Islet precursor cell (in vitro differentiated cells): Measurements from ENCODE around the gene SEC14L6.
"Not testable (repeated sequence)": the region's sequence is repeated elsewhere in the genome, so short reads cannot be mapped to it uniquely, and the experiment has no call there.

Source experiments
- DNase-seq: peaks from one replicate; pipeline ENCODE4 v3.0.0-alpha.2; 2018

The SEC14L6 gene

GRCh38 chr22:30565341-30565740 lies 18.8 kb upstream of the SEC14L6 start:
- no peak for DNase-seq

GRCh38 chr22:30564761-30565119 lies 18.2 kb upstream of the SEC14L6 start:
- no peak for DNase-seq

GRCh38 chr22:30564045-30564760 lies 17.7 kb upstream of the SEC14L6 start:
- DNase-seq, result no peak

DNA sequence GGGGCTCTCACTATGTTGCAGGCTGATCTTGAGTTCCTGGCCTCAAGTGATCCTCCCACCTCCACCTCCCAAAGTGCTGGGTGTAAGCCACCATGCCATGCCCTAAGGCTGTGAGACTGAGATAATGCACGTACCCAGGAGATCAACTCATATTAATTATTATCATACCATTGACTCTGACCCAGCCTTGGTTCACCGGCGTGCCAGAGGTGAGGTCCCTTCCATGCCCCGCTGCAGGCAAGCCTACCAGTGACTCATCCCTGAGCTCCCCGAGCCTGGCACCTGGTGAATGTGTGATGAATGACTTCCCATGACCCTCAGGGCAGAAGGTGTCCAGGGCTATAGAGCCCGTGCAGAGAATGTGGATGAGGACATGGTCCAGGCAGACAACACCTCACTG lies 15.8 kb upstream of the SEC14L6 start:
- no peak for DNase-seq

GRCh38 chr22:30561402-30562189 lies 15.1 kb upstream of the SEC14L6 start:
- DNase-seq, result no peak

DNA sequence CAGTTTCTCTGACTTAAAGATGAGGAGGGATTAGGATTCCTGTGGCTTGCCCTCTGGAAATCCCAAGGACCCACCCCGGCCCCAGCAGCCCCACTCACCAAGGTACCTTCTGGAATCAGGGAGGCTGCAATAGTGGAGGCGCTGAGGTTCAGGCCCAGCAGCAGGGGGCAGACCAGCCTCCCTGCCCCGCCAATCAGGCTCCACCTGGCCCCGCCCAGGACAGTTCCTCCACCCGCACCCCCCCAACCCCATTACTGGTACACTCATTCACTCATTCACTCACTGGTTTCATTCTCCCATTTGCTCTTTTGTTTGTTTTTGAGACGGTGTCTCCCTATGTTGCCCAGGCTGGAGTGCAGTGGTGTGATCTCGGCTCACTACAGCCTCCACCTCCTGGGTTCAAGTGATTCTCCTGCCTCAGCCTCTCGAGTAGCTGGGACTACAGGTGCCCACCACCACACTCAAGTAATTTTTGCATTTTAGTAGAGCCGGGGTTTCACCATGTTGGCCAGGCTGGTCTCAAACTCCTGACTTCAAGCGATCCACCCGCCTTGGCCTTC lies 14.2 kb upstream of the SEC14L6 start:
- not testable (repeated sequence) for DNase-seq

GRCh38 chr22:30559889-30560288 lies 13.3 kb upstream of the SEC14L6 start:
- DNase-seq, result no peak

- DNase-seq, result no peak
Observed at GRCh38 chr22:30557243-30557642, 10.7 kb upstream of the SEC14L6 start.

GRCh38 chr22:30556388-30556787 lies 9.8 kb upstream of the SEC14L6 start:
- no peak for DNase-seq

DNA sequence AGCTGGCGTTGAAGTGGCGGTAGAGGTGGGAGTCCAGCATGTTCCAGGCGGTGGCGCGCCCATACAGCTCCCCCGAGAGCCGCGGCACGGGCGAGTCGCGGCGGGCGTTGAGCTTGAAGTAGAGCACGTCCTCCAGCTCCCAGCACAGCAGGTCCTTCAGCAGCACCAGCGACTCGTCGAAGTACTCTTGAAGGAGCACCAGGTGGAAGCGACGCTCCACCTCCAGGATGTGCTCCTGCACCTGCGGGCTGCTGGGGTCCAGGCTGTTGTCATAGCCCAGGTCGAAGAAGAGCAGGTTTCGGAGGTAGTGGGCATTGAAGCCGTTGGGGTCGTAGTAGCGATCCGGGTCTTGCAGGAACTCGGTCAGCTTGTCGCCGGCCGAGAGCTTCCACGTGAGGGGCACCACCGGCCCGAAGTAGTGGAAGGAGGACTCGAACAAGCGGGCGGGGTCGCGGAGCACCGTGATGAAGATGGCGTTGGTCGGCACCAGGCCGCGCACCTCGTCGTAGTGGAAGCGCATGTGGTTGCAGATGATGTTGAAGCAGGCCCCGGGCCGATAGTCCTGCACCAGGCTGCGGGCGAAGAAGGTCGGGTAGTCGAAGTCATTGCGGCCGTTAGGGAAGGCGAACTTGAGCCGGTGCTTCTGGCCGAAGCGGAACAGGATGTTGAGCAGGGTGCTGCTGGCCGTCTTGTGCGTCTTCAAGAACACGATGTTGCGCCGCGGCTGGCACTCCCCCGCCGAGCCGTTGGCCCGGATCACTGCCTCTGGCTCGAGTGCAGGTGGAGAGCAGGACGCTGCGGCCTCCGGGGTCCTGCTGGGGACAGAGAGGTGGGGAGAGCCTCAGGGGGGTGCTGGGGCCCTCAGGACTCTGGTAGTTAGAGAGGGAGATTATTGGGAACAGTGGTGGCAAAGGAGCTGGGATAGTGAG lies 9.0 kb upstream of the SEC14L6 start:
- no peak for DNase-seq

DNA sequence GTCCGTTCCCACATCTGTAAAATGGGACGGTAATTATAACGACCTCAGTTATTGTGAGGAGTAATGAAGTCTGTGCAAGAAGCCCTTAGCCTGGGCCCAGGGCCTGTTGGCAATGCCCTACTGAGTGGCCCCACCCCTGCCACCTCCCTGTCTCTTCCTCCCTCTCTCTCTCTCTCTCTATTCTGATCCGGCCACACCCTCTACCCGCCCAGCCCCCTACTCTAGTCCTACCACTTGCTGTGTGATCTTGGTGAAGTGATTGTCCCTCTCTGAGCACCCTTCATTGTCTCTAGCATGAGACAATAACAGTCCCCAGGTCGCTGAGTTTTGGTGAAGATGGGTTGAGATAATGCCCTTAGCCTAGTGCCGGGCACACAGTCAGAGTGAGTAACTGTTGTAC lies 7.4 kb upstream of the SEC14L6 start:
- DNase-seq, result no peak

GRCh38 chr22:30552719-30553118 lies 6.2 kb upstream of the SEC14L6 start:
- no peak for DNase-seq

GRCh38 chr22:30551813-30552212 lies 5.3 kb upstream of the SEC14L6 start:
- DNase-seq, result not testable (repeated sequence)

DNA sequence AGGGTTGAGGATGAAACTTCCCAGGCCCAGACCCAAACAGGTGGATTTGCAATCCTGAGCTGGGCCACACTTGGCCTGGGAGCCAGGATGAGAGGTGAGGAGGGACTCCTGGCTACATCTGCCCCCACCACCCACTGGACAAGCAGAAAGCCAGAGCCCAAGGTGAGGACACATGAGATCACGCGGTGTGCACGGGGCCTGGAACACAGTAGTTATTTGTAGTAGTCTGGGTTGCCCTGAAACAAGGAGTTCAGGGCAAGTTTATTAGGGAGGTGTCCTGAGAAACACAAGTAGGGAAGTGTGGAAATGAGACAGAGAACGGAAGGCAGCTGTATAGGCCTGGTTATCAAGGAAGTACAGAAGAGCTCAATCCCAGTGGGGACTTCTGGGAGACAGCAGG lies 647 bp upstream of the SEC14L6 start:
- DNase-seq, result no peak

DNA sequence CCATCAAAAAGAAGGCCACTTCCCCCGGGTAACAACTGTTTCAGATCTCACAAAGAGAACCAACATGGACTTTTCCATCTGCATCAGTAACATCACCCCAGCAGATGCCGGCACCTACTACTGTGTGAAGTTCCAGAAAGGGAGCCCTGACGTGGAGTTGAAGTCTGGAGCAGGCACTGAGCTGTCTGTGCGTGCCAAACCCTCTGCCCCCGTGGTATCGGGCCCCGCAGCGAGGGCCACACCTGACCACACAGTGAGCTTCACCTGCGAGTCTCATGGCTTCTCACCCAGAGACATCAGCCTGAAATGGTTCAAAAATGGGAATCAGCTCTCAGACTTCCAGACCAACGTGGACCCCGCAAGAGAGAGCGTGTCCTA lies 3.7 kb downstream of the SEC14L6 start:
- DNase-seq, result no peak

DNA sequence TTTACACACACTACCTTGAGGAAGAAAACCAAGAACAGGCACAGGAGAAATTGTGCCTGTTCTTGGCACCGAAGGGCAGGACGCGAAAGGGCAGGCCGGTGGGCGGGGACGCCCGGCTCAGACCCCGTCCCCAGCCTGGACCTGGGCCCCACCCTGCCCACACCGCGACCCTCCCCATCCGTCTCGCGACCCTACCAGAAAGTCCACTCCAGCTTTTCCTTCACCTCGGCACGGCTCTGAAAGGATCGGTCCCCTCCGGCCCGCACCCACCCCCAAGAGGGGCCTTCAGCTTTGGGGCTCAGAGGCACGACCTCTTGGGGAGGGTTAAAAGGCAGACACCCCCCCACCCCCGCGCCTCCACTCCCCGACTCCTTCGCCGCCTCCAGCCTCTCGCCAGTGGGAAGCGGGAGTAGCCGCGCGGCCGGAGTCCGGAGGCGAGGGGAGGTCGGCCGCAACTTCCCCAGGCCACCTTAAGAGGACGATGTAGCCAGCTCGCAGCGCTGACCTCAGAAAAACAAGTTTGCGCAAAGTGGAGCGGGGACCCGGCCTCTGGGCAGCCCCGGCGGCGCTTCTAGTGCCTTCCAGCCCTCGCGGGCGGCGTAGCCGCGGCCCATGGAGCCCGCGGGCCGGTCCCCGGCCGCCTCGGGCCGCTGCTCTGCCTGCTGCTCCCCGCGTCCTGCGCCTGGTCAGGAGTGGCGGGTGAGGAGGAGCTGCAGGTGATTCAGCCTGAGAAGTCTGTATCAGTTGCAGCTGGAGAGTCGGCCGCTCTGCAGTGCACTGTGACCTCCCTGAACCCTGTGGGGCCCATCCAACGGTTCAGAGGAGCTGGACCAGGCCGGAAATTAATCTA lies 4.4 kb downstream of the SEC14L6 start:
- DNase-seq, result peak; percentile 74

DNA sequence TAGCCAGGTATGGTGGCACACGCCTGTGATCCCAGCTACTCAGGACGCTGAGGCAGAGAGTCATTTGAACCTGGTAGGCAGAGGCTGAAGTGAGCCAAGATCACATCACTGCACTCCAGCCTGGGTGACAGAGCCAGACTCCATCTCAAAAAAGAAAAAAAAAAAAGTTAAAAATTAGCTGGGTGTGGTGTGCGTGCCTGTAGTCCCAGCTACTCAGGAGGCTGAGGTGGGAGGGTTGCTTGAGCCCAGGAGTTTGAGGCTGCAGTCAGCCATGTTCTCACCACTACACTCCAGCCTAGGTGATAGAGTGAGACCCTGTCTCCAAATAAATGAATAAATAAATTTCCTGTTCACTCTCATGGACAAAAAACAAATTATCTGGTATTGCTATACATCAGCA lies 5.0 kb downstream of the SEC14L6 start:
- DNase-seq, result not testable (repeated sequence)

- DNase-seq, result no peak
Observed at GRCh38 chr22:30539368-30539767, 7.2 kb downstream of the SEC14L6 start.

DNA sequence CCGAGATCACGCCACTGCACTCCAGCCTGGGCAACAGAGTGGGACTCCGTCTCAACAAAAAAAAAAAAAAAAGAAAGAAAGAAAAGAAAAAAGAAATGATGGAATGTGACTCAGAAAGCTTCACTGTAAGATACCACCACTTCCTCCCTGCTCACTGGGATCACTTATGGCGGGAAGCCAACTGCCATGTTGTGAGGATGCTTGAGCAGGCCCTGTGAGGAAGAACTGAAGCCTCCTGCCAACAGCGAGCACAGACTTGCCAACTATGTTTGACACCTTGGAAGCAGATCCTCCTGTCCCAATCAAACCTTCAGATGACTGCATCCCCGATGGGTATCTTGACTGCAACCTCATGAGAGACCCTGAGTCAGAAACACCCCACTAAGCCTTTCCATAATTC lies 8.3 kb downstream of the SEC14L6 start:
- no peak for DNase-seq

DNA sequence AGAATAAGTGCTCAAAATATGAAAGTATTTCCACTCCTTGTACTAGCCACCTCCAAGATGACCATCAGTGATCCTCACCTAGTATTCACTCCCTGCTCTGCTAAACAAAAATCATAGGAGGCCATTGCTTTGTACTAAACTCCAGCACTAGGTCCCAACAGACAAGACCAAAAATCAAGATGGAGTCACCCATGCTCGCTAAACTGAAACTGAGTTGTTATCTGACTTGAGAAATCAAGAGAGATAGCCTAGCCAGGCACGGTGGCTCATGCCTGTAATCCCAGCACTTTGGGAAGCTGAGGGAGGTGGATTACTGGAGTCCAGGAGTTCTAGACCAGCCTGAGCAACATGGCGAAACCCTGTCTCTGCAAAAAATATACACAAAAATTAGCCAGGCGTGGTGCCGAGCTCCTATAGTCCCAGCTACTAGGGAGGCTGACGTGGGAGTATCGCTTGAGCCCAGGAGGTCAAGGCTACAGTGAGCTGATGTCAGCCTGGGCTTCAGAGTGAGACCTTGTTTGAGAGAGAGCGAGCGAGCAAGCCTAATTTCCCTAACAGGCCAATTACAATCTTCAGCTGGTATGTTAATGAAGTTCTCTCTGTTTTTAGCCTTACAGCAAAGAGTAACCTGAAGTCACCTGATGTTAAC lies 9.3 kb downstream of the SEC14L6 start:
- no peak for DNase-seq

DNA sequence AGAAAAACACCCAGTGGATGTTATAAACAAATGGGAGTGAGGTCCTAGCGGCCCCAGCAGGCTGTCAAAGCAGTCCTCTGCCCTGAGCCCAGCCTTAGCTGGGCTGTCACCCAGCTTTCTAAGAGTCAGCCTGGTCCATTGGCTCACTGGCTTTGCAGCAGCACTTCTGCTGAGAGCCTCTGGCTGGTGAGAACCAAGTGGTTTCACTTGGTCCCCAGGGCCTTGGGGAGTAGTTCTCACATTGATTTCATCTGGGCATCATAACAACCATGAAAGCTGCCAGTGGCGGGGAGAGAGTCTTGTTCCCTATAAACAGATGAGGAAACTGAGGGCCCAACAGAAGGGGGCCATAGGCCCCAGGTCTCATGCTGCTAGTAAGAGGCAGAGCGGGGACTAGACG lies 11.4 kb downstream of the SEC14L6 start:
- DNase-seq, result no peak
